Measurements from ENCODE around the gene RELN. TPM values are rescaled to one million over a fixed set of nuclear protein-coding genes. Genes with fewer than 3 reads are reported as not detected.
A peak's percentile ranks its signal among the peaks of the same experiment; 100 is the strongest.

The RELN gene
- total RNA-seq, 1 experiment from 2014 or later, result 4.3 TPM

DNA sequence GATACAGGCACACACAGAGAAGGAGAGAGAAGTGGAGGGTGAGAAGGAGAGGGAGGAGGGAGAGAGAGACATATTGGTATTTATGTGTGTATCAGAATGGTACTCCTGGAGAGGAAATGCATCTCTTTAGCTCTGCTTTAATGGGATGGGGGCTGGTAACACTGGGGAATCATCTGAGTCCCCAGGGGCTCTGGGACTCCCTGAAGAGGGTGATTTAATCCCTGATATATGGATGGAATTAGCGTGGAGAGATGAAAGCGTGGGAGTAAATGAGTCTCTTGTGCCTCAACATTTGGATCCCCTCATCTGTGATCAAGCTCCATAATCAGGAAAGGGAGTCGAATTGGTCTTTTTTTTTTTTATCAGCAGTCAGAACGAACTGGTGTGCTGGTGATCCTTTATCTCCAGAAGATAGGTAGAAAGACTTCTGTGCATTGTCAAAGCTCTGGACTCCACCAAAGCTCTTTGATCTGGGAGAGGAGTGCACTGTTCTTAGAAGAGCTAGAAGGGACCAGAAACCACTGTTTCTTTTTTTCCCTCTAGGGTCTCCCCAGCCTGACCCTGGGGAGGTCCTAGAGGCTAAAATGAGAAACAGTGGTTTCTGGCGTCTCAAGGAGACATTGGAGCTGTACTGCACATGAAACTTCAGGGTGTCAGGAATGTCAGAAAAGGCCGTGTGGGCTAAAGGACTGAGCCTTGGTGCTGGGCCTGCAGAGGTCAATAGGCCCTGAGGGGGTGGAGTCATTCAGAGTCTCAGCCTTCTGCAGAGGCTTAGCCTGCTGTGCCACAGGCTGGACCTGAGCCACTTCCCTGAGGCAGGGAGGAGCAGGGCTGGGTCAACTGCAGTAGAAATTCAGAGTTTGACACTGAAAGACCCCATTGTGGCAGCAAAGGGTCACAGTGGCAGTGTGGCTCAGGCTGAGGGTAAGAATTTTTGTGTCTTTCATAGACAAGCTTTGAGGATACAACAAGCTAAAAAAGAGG, 309.0 kb downstream of the RELN start:
- ChIA-PET POLR2A (no interaction called here), CTCF (no interaction called here)
- H3K27me3 Mint-ChIP-seq (ENCODE audit: insufficient read depth, unreplicated experiment), result no peaks in the 10 kb centered on the region
- no peak for TF ChIP-seq CTCF (IDR thresholded peaks at IDR 0.05; ENCODE audit: insufficient read depth in 1 of 2, low read depth in 1 of 2, low read length in 1 of 2, severe bottlenecking in 1 of 2, unreplicated experiment in 1 of 2)
- no peaks in the 10 kb centered on the region for H3K4me1 ChIP-seq
- no peak overlapping the region for H3K4me3 ChIP-seq (ENCODE audit: low read depth, low read length)
- intact Hi-C loops (cut with micrococcal nuclease; ENCODE audit: unreplicated experiment), result no loop called here
- H3K36me3 ChIP-seq (ENCODE audit: control insufficient read depth, insufficient read depth, low read length), result no peaks in the 10 kb centered on the region
- H3K27ac Mint-ChIP-seq (ENCODE audit: unreplicated experiment), result no peak overlapping the region
- DNase-seq, result peak in 1 of 2 experiments; percentile 44
- no peaks in the 10 kb centered on the region for H3K9me3 ChIP-seq
- H3K27me3 ChIP-seq (replicated peaks; ENCODE audit: control insufficient read depth, insufficient read depth, low read length), result no peaks in the 10 kb centered on the region; the same call in 1 of the 2 replicates
- H3K9me3 Mint-ChIP-seq (ENCODE audit: unreplicated experiment), result no peaks in the 10 kb centered on the region
- peaks cover 10% of the 10 kb centered on the region for H3K4me1 Mint-ChIP-seq (ENCODE audit: low read depth, unreplicated experiment)
- H3K36me3 Mint-ChIP-seq (ENCODE audit: insufficient read depth, unreplicated experiment), result no peaks in the 10 kb centered on the region
- no peak overlapping the region for H3K4me3 Mint-ChIP-seq (ENCODE audit: unreplicated experiment)
- no TSS peak for BruUV-seq (replicated peaks)

GRCh38 chr7:103679151-103680132, 310.0 kb downstream of the RELN start:
- H3K27me3 Mint-ChIP-seq (ENCODE audit: insufficient read depth, unreplicated experiment), result no peaks in the 10 kb centered on the region
- Histone ChIP-seq H3K4me1 (no peaks in the 10 kb centered on the region), H3K27me3 (replicated peaks; ENCODE audit: control insufficient read depth, insufficient read depth, low read length) (no peaks in the 10 kb centered on the region; the same call in 1 of the 2 replicates), H3K9me3 (no peaks in the 10 kb centered on the region), H3K4me3 (ENCODE audit: low read depth, low read length) (no peak overlapping the region), H3K36me3 (ENCODE audit: control insufficient read depth, insufficient read depth, low read length) (no peaks in the 10 kb centered on the region)
- no peak for DNase-seq
- no peak for TF ChIP-seq CTCF (IDR thresholded peaks at IDR 0.05; ENCODE audit: insufficient read depth in 1 of 2, low read depth in 1 of 2, low read length in 1 of 2, severe bottlenecking in 1 of 2, unreplicated experiment in 1 of 2)
- H3K36me3 Mint-ChIP-seq (ENCODE audit: insufficient read depth, unreplicated experiment), result no peaks in the 10 kb centered on the region
- no peaks in the 10 kb centered on the region for H3K9me3 Mint-ChIP-seq (ENCODE audit: unreplicated experiment)
- POLR2A ChIA-PET, result no interaction called here
- H3K4me1 Mint-ChIP-seq (ENCODE audit: low read depth, unreplicated experiment), result peaks cover 11% of the 10 kb centered on the region
- H3K4me3 Mint-ChIP-seq (ENCODE audit: unreplicated experiment), result no peak overlapping the region
- BruUV-seq (replicated peaks), result no TSS peak
- H3K27ac Mint-ChIP-seq (ENCODE audit: unreplicated experiment), result no peak overlapping the region
- CTCF ChIA-PET, result no interaction called here
- intact Hi-C loops (cut with micrococcal nuclease; ENCODE audit: unreplicated experiment), result no loop called here

DNA sequence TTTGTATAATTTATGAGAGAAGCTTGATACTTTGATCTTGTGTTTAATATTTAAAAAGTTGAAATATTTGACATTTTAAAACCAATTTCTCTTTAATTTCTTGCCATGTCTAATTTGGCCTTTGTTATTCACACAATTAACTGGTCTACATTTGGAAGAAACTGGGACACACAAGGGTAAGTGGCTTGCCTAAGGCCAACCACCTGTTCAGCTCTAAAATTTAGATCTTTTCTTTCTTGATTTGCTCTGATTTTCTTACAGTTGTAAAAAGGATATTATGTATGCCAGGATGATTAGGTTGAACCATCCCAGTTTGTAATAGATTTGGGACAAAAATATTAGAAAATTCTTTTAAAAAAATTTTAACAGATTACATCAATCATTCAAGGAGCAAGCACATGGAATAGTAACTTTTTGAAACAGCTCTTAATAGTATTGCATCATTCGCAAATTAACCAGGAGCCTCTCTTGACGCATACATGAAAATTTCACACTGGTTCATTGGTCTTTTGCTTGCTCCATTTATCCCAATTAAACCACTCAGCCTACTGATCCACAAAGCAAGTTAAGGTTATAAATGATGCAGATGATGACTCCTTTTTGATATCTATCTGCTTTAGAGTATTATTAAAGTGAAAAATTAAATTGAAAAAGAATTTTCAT, 321.0 kb downstream of the RELN start:
- DNase-seq, result no peak
- TF ChIP-seq CTCF (IDR thresholded peaks at IDR 0.05; ENCODE audit: insufficient read depth in 1 of 2, low read depth in 1 of 2, low read length in 1 of 2, severe bottlenecking in 1 of 2, unreplicated experiment in 1 of 2), result no peak
- Histone ChIP-seq H3K27me3 (replicated peaks; ENCODE audit: control insufficient read depth, insufficient read depth, low read length) (no peaks in the 10 kb centered on the region), H3K4me3 (ENCODE audit: low read depth, low read length) (no peak overlapping the region), H3K9me3 (no peaks in the 10 kb centered on the region), H3K4me1 (no peaks in the 10 kb centered on the region), H3K36me3 (ENCODE audit: control insufficient read depth, insufficient read depth, low read length) (no peaks in the 10 kb centered on the region)
- BruUV-seq (replicated peaks), result no TSS peak
- ChIA-PET CTCF (no interaction called here), POLR2A (no interaction called here)
- Mint-ChIP-seq H3K27me3 (ENCODE audit: insufficient read depth, unreplicated experiment) (no peaks in the 10 kb centered on the region), H3K27ac (ENCODE audit: unreplicated experiment) (no peak overlapping the region), H3K4me1 (ENCODE audit: low read depth, unreplicated experiment) (no peaks in the 10 kb centered on the region), H3K9me3 (ENCODE audit: unreplicated experiment) (peaks cover 32% of the 10 kb centered on the region), H3K4me3 (ENCODE audit: unreplicated experiment) (no peak overlapping the region), H3K36me3 (ENCODE audit: insufficient read depth, unreplicated experiment) (no peaks in the 10 kb centered on the region)
- intact Hi-C loops (cut with micrococcal nuclease; ENCODE audit: unreplicated experiment), result no loop called here
